ACC112 (cell line): ENCODE data around the gene TRIM65.

Source experiments
- H2AFZ ChIP-seq: fragments of 200-600 bp; sonication (generic); one replicate; pipeline ENCODE4 v1.6.0; 2017; ENCODE audit warnings: antibody characterized with exemption, low read length; ENCODE audit not compliant: unreplicated experiment
- H3K27ac ChIP-seq: fragments of 200-600 bp; sonication (generic); 2 replicates; pipeline ENCODE4 v1.5.1; 2014; ENCODE audit warnings: low read depth, mild to moderate bottlenecking, antibody characterized with exemption, low read length, moderate library complexity
- H3K27me3 ChIP-seq: fragments of 200-600 bp; sonication (generic); 2 replicates; pipeline ENCODE4 v1.6.1; 2014; ENCODE audit warnings: mild to moderate bottlenecking, antibody characterized with exemption, low read length, moderate library complexity, mixed read lengths; ENCODE audit not compliant: insufficient read depth
- H3K36me3 ChIP-seq: fragments of 200-600 bp; sonication (generic); 2 replicates; pipeline ENCODE4 v1.6.1; 2016; ENCODE audit warnings: mild to moderate bottlenecking, antibody characterized with exemption, low read length, moderate library complexity, mixed read lengths; ENCODE audit not compliant: insufficient read depth
- H3K4me1 ChIP-seq: fragments of 200-600 bp; sonication (generic); one replicate; pipeline ENCODE4 v1.6.1; 2016; ENCODE audit warnings: low read length, mixed read lengths; ENCODE audit not compliant: insufficient read depth, unreplicated experiment, control insufficient read depth
- H3K4me3 ChIP-seq: fragments of 200-600 bp; sonication (generic); 2 replicates; pipeline ENCODE4 v1.5.1; 2014; ENCODE audit warnings: mild to moderate bottlenecking, low read depth, low read length
- H3K79me2 ChIP-seq: fragments of 200-600 bp; sonication (generic); one replicate; pipeline ENCODE4 v1.6.0; 2016; ENCODE audit warnings: low read length; ENCODE audit not compliant: control insufficient read depth, unreplicated experiment, insufficient read depth

Gene TRIM65

GRCh38 chr17:75917141-75917916, 20.6 kb upstream of the TRIM65 start:
- Histone ChIP-seq H2AFZ (no peak overlapping the region), H3K27ac (no peak overlapping the region)

DNA sequence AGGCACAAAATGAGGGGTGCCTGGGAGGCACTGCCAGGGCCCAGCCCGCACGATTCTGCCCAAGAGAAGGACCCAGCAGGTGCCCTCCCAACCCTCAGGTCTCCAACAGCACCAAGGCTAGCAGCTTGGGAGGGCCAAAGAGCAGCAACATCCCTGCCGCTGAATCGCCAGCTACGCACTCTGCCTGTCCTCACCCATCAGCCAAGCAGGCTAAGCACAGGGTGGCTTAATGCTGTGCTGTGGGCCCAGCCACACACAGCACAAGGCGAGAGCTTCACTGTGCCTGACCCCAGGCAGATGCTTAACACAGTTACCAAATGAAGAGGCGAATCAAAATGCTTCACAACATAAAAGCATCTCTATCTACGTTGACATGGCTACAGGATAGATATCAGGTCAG, 18.5 kb upstream of the TRIM65 start:
- H3K4me3 ChIP-seq = no peak overlapping the region
- H2AFZ ChIP-seq = no peak overlapping the region
- H3K79me2 ChIP-seq = no peaks in the 10 kb centered on the region
- no peak overlapping the region for H3K27ac ChIP-seq
- H3K4me1 ChIP-seq = no peaks in the 10 kb centered on the region
- H3K36me3 ChIP-seq = no peaks in the 10 kb centered on the region
- no peaks in the 10 kb centered on the region for H3K27me3 ChIP-seq

More at GRCh38 chr17:75917141-75917916, 20.6 kb upstream of the TRIM65 start:
- Histone ChIP-seq H3K27me3 (no peaks in the 10 kb centered on the region), H3K79me2 (no peaks in the 10 kb centered on the region), H3K36me3 (no peaks in the 10 kb centered on the region), H3K4me3 (no peak overlapping the region), H3K4me1 (no peaks in the 10 kb centered on the region)

GRCh38 chr17:75914643-75915267, 18.0 kb upstream of the TRIM65 start:
- no peak overlapping the region for H2AFZ ChIP-seq
- no peak overlapping the region for H3K27ac ChIP-seq
- H3K4me1 ChIP-seq = no peaks in the 10 kb centered on the region
- no peak overlapping the region for H3K4me3 ChIP-seq
- H3K36me3 ChIP-seq = no peaks in the 10 kb centered on the region
- H3K79me2 ChIP-seq = no peaks in the 10 kb centered on the region
- H3K27me3 ChIP-seq = no peaks in the 10 kb centered on the region

GRCh38 chr17:75913537-75914210, 16.9 kb upstream of the TRIM65 start:
- H3K36me3 ChIP-seq = no peaks in the 10 kb centered on the region
- H2AFZ ChIP-seq = no peak overlapping the region
- no peaks in the 10 kb centered on the region for H3K79me2 ChIP-seq
- no peaks in the 10 kb centered on the region for H3K27me3 ChIP-seq
- no peak overlapping the region for H3K27ac ChIP-seq
- H3K4me1 ChIP-seq = no peaks in the 10 kb centered on the region
- H3K4me3 ChIP-seq = no peak overlapping the region

DNA sequence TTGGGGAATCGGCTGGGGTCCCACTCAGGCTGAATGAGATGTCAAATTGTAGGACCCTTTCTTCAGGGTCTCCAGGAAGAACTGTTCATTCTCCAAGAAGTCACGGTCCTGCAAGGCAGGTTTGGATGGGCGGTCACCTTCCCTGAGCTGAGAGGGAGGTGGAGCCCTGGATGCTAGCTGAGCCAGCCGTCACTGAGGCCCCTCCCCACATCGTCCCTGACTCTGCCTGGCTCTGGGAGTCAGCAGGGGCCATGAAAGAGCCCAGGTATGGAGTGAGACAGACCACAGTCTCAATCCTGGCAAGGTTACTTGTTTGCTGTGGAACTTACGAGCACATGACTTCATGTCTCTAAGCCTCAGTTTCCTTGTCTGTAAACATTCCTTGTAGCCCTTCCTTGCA, 13.9 kb upstream of the TRIM65 start:
- H3K4me1 ChIP-seq = no peaks in the 10 kb centered on the region
- no peaks in the 10 kb centered on the region for H3K36me3 ChIP-seq
- H3K79me2 ChIP-seq = no peaks in the 10 kb centered on the region
- no peak overlapping the region for H2AFZ ChIP-seq
- no peak overlapping the region for H3K4me3 ChIP-seq
- H3K27me3 ChIP-seq = no peaks in the 10 kb centered on the region
- H3K27ac ChIP-seq = no peak overlapping the region

GRCh38 chr17:75909812-75910274, 13.1 kb upstream of the TRIM65 start:
- Histone ChIP-seq H3K4me1 (no peaks in the 10 kb centered on the region), H3K27me3 (no peaks in the 10 kb centered on the region), H3K27ac (no peak overlapping the region), H3K4me3 (no peak overlapping the region), H3K36me3 (no peaks in the 10 kb centered on the region), H3K79me2 (no peaks in the 10 kb centered on the region), H2AFZ (no peak overlapping the region)

DNA sequence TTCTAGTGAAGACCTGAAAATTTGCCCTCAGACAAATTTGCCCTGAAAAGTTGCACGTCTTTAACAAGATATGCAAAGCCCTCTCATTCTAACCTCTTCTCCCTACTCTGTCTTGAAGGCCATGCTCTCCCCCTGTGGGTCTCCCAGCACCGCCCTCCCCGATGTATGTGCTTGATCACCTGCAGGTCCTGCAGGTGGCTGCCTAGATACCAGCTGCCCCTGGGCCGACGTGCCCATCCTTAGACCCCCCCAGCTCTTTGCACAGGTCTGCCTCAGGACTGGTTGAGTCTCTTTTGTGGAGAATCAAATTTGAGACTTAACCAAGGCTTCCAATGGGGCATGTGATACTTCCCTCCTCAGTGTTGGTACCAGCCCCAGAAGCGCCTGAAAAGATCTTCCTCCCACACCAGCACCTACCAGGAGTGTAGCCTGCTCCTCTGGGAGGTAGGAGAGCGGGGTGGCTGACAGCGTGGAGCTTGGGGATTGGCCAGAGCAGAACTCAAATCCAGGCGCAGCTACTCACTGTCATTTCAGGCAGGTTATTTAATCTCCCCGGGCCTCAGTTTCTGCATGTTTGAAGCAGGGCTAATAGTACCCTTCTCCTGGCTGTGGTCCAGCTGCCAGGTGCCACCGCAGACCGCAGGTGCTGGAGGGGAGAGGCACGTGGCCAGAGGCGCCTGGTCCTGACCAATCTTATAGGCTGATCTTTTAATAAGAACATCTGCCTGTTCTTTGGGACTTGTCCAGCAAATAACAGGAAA, 12.5 kb upstream of the TRIM65 start:
- Histone ChIP-seq H3K4me3 (no peak overlapping the region), H2AFZ (no peak overlapping the region), H3K27me3 (no peaks in the 10 kb centered on the region), H3K4me1 (no peaks in the 10 kb centered on the region), H3K79me2 (peaks cover 3% of the 10 kb centered on the region), H3K27ac (no peak overlapping the region), H3K36me3 (no peaks in the 10 kb centered on the region)

- Histone ChIP-seq H3K36me3 (no peaks in the 10 kb centered on the region), H3K27ac (no peak overlapping the region)
These were observed 11.4 kb upstream of the TRIM65 start for GRCh38 chr17:75908201-75908600.

GRCh38 chr17:75906143-75906884, 9.6 kb upstream of the TRIM65 start:
- peaks cover 16% of the 10 kb centered on the region for H3K4me1 ChIP-seq
- no peak overlapping the region for H3K27ac ChIP-seq
- H2AFZ ChIP-seq = no peak overlapping the region
- no peak overlapping the region for H3K4me3 ChIP-seq
- no peaks in the 10 kb centered on the region for H3K27me3 ChIP-seq
- peaks cover 7% of the 10 kb centered on the region for H3K79me2 ChIP-seq
- H3K36me3 ChIP-seq = peaks cover 4% of the 10 kb centered on the region; the same call in 1 of the 2 replicates

More at GRCh38 chr17:75908201-75908600, 11.4 kb upstream of the TRIM65 start:
- peaks cover 7% of the 10 kb centered on the region for H3K79me2 ChIP-seq
- peaks cover 7% of the 10 kb centered on the region for H3K4me1 ChIP-seq
- no peak overlapping the region for H2AFZ ChIP-seq
- H3K4me3 ChIP-seq = no peak overlapping the region
- no peaks in the 10 kb centered on the region for H3K27me3 ChIP-seq
